ENCODE data around the gene AHCY.
A peak's percentile ranks its signal among the peaks of the same experiment; 100 is the strongest.

The AHCY gene

DNA sequence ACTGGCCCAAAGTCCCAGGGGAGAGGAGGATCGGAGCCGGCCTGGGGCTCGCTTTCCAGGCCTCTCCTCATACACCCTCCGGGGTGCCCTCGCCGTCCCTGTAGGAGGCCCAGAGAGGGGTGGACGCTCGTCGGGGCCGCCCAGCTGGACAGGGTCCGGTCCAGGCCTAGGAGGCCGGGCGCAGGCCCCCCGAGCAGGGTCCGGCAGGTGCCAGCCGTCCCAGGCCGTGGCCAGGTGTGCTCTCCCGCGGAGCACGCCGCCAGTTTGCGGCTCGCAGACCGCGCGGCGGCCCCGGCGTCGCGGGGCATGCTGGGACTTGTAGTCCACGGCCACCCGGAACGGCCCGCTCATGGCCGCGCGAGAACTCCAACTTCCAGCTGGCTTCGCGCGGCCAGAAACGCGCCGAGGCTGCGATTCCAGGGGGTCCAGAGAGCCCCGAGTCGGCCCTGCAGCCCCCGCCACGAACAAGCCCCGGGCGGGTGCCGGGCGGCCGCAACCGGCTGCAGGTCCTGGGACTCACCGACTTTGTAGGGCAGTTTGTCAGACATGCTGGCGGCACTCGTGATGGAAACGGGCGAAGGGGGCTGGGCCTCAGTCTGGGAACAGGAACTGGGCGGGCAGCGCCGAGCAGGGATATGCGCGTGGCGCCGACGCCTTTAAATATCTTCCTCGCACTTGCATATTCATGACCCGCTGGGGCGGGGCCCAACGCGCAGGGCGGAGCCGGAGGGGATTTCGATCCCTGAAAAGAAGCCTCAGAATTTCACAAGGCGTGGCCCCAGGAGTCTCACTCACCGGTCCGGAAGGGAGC lies at the start of gene AHCY:
AHCY (minus strand) TSS at position 633 of the 811 bp plus-strand sequence; CDS start at position 548, 85 bp downstream.
- TF ChIP-seq GATA3 (IDR thresholded peaks at IDR 0.05; ENCODE audit: low read depth, low read length) (no peak), GATA2 (IDR thresholded peaks at IDR 0.05; ENCODE audit: low read depth, low read length) (no peak)

DNA sequence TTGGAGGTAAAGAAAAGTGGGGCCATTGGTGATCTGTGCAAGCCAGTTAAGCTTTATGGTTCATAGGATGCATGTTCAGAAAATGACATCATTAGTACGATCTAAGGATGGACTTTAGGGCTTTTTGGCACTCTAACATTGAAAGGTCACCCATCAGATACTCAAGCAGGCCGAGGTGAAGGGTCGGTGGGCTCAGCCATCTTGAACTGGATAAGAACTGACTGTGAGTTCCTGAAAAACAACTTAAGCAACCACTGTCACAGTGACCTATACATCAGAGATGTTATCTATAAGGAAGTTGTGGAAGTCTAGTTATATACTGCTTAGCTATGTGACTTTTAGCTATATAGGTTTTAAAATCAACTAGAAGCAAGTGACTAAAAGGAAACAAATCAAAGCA lies 46.9 kb upstream of the AHCY start:
- TF ChIP-seq GATA3 (IDR thresholded peaks at IDR 0.05; ENCODE audit: low read depth, low read length) (no peak), GATA2 (IDR thresholded peaks at IDR 0.05; ENCODE audit: low read depth, low read length) (no peak)

DNA sequence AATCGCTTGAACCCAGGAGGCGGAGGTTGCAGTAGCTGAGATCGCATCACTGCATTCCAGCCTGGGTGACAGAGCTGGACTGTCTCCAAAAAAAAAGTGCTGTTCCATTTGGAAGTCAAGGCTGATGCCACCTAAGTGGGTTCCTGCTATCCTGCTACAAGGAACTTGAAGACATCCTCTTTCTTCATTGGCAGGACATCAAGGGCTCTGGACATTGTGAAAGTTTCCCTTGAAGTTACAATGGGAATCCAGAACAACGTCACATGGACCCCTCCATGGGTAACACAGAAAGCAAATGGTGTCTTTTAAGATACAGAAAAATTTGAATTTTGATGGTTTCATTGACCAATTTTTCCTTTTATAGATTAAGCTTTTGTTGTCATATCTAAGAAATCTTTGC lies 44.4 kb upstream of the AHCY start:
- TF ChIP-seq GATA2 (IDR thresholded peaks at IDR 0.05; ENCODE audit: low read depth, low read length) = no peak
- no peak for TF ChIP-seq GATA3 (IDR thresholded peaks at IDR 0.05; ENCODE audit: low read depth, low read length)

DNA sequence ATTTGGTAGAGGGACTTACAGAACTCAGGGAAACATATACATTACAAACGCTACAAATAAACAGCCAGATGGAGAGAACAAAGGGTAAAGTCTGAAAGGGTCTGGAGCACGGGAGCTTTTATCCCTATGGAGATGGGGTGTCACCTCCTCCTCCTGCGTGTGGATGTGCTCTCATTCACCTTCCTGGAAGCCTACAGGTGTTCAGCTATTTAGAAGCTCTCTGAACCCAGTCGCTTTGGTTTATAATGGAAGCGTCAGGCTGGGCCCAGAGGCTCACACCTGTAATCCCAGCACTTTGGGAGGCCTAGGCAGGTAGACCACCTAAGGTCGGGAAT lies 42.2 kb upstream of the AHCY start:
- TF ChIP-seq GATA3 (IDR thresholded peaks at IDR 0.05; ENCODE audit: low read depth, low read length) (no peak), GATA2 (IDR thresholded peaks at IDR 0.05; ENCODE audit: low read depth, low read length) (no peak)

DNA sequence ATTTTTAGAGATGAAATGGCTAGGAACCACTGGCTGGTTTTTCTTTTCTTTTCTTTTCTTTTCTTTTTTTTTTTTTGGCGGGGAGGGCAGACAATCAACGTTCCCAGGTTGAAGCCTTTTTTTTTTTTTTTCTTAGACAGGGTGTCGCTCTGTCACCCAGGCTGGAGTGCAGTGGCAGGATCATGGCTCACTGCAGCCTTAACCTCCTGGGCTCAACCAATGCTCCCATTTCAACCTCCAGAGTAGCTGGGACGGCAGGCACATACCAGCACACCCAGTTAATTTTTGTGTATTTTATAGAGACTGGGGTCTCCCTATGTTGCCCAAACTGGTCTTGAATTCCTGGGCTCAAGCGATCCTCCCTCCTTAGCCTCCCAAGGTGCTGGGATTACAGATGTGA lies 41.1 kb upstream of the AHCY start:
- TF ChIP-seq GATA3 (IDR thresholded peaks at IDR 0.05; ENCODE audit: low read depth, low read length) = no peak
- TF ChIP-seq GATA2 (IDR thresholded peaks at IDR 0.05; ENCODE audit: low read depth, low read length) = no peak

DNA sequence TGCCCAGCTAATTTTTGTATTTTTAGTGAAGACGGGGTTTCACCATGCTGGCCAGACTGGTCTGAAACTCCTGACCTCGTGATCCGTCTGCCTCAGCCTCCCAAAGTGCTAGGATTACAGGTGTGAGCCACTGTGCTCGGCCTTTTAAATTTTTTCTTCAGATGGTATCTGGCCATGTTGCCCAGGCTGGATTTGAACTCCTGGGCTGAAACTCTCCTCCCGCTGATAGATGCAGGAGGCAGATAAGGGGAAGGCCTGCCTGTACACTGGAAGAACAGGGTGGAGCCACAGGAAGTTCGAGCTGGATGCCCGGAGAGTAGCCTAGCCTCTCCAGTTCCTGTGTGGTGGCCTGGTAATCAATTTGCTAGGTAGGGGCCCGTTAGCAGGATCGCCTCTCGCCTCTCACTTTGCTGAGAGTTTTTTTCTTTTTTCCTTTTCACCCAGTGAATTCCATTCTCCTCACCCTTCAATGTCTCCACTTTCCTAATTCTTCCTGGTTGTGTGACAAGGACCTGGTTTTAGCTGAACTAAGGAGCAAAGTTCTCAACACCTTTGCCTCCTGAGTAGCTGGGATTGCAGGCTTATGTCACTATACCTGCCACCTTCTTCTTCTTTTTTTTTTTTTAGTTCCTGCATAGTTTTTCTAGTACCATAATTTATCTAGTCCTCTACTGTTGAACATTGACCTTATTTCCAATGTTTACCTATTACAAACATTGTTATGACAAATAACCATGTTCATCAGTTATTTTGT lies 40.5 kb upstream of the AHCY start:
- TF ChIP-seq GATA2 (IDR thresholded peaks at IDR 0.05; ENCODE audit: low read depth, low read length) (peak; percentile 22; the same call in 1 of the 2 replicates), GATA3 (IDR thresholded peaks at IDR 0.05; ENCODE audit: low read depth, low read length) (no peak)

DNA sequence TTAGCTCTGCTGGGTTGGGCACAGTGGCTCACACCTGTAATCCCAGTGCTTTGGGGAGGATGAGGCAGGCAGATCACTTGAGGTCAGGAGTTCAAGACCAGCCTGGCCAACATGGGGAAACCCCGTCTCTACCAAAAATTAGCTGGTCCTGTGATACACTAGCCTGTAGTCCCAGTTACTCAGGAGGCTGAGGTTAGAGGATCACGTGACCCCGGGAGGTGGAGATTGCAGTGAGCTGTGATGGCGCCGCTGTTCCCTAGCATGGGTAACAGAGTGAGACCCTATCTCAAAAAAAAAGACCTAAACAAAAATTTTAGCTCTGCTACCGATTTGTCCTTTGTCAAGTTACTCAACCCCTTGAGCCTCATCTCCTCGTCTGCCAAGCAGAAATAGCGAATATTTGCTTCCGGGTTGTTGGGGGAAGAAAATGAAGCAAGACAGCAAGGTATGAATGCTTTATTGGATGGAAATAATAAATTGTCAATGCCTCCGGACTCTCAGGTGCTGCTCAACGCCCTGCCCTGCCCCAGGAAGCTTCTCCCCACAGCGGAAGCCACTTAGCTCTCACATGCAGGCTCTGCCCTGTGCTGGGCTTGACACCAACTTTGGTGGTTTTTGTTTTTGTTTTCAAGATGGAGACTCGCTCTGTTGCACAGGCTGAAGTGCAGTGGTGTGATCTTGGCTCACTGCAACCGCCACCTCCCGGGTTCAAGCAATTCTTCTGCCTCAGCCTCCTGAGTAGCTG lies 35.0 kb upstream of the AHCY start:
- TF ChIP-seq GATA3 (IDR thresholded peaks at IDR 0.05; ENCODE audit: low read depth, low read length) (no peak), GATA2 (IDR thresholded peaks at IDR 0.05; ENCODE audit: low read depth, low read length) (no peak)

DNA sequence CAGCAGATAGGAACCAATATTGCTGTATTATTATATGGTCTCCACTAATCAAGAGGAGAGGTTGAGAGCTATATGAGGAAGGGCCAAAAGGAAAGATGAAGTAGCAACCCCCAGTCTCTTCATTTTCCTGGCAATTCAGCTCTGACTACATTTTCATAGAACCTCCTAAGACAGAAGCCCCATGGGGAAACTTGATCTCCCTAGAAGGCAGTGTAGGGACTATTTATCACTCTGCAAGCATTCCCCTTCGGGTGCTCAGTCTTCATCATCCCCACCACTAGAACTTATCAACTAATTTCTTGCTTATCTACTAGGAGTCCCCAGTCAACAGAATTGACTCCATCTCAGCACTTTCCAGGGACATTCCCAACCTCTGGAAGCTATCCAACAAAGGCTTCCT lies 34.4 kb upstream of the AHCY start:
- no peak for TF ChIP-seq GATA2 (IDR thresholded peaks at IDR 0.05; ENCODE audit: low read depth, low read length)
- no peak for TF ChIP-seq GATA3 (IDR thresholded peaks at IDR 0.05; ENCODE audit: low read depth, low read length)

DNA sequence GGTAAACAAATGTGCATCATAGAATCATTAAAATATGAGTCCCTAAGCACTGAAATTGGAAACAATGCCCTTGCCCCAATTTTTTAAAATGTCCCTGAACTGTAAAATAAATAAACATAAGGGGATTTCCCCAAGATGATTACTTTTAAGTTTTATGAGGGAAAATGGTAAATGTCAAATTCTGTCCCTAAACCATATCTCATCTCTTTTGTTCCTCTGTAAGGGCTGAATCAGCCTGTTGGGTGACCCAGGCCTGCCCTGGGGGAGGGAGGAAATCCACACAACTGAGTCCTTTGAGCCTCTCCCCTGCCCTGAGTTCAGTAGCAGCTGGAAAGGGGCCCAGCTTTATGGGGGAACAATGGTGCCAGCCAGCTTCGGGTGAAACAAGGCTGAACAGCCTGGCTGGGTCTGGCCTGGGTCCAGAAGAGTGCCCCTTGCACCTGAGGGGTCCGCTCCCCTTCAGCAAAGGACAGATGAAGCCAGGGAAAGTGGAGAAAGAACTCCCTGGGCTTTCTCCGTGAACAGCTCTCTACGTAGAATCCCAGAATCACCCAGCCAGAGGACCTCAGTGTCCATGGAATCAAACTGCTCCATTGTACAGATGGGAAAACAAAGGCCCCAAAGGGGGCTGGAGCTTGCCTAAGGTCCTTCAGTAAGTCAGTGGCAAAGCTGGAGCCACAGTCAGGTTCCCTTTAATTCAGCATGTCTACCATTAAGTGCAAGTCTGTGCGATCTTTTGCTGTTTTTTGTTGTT lies 31.7 kb upstream of the AHCY start:
- TF ChIP-seq GATA2 (IDR thresholded peaks at IDR 0.05; ENCODE audit: low read depth, low read length) = no peak
- no peak for TF ChIP-seq GATA3 (IDR thresholded peaks at IDR 0.05; ENCODE audit: low read depth, low read length)

DNA sequence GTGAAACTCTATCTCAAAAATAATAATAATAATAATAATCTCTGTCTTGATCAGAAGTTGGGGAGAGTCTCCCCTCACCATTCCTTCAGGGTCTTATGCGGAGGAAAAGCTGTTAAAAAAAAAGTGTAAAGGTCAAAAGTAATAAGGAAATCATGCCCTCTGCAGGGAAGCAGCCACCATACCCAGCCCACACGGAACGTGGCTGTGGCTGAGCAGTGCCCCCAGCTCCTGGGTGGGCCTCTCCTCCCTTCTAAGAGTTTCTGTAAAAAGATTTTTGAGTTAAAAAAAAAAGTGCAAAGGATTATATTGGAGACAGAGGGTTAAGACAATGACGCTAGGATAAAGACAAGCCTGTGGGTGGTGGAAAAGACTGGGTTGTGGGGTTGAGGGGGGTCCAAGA lies 30.6 kb upstream of the AHCY start:
- TF ChIP-seq GATA3 (IDR thresholded peaks at IDR 0.05; ENCODE audit: low read depth, low read length) (no peak), GATA2 (IDR thresholded peaks at IDR 0.05; ENCODE audit: low read depth, low read length) (no peak)

DNA sequence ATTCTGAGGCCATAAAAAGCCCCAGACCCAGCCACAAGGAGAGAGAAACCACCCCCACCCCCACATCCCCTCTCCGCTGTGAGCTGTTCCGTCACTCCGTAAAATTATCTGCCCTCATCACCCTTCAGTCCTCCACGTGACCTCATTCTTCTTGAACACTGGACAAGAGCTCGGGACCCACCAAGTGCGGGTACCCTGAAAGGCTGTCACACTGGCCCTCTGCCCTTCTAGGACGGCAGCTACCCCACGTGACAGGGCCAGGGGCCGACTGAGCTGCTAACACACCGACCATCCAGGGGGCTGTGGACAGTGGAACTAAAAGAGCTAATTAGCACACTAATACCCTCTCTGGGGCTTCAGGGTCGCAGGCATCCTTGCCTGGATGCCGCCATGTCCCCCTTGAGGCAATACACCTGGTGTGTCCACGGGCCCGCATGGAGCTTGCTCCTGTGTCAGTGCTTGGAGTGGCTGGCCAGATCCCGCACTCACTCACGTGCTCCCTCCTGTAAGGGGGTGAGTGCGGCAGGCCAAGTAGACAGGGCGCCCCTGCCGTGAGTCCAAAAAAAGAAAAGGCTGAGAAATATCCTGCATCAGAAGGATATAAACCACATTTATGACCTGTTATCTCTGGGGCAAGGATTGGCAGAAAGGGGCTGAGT lies 29.2 kb upstream of the AHCY start:
- no peak for TF ChIP-seq GATA3 (IDR thresholded peaks at IDR 0.05; ENCODE audit: low read depth, low read length)
- no peak for TF ChIP-seq GATA2 (IDR thresholded peaks at IDR 0.05; ENCODE audit: low read depth, low read length)

DNA sequence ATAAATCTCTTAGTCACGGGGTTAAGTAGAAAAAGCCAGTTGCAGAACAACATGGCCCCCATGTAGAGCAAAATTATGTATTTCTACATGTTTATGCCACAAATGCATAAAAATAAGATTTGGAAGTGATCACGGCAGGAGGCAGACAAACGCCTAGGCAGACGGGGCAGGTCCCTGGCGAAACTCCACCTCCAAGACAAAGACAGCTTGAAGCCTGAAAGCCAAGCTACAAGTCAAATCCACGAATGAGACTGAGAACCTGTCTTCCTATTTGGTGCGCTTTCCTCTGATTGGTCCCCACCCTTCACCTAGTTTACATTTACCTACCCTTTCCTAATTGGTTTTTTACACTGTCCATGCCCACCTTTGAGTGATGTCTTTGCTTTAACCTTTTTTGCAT lies 28.7 kb upstream of the AHCY start:
- TF ChIP-seq GATA3 (IDR thresholded peaks at IDR 0.05; ENCODE audit: low read depth, low read length) (no peak), GATA2 (IDR thresholded peaks at IDR 0.05; ENCODE audit: low read depth, low read length) (no peak)

DNA sequence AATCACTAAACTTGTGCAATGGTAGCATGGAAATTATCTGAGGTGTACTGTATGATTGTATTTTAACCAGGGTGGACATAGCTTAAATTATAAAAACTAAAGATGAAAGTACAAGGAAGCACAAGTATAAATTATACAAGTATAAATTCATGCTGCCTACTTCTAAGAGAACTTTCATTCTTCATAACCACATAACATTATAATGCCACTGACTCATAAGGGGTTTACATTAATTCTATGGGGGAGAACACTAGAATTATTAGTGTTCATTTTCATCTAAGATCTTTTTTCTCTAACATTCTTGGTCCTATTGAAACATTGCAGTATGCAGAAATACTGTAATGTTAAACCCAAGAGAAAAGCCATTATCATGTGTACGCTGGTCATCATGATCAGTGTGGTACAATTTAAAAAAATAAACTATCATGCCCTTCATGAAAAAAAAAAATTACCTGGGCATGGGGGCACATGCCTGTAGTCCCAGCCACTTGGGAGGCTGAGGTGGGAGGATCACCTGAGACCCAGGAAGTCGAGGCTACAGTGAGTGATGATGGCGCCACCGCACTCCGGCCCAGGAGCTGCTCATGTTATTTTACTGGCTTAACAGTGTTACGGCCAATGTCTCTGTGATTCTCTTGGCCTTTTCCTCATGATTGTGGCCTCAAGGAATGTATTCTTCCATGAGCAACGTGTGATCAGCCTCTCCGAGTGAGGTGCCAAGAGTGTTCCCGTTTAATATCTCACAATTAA lies 25.9 kb upstream of the AHCY start:
- TF ChIP-seq GATA2 (IDR thresholded peaks at IDR 0.05; ENCODE audit: low read depth, low read length) (no peak), GATA3 (IDR thresholded peaks at IDR 0.05; ENCODE audit: low read depth, low read length) (no peak)
